HEK293T (cell line): Measurements from ENCODE around the gene SLC41A3.

ENCODE experiments used
- FOXK2 ChIP-seq: fragments of 450-650 bp; IDR thresholded peaks from 2 replicates; pipeline ENCODE4 v1.6.1; 2016; ENCODE audit warnings: mild to moderate bottlenecking
- FOXM1 ChIP-seq: fragments of 450-650 bp; IDR thresholded peaks from 2 replicates; pipeline ENCODE4 v1.6.1; 2017; ENCODE audit warnings: mild to moderate bottlenecking, borderline replicate concordance

DNA sequence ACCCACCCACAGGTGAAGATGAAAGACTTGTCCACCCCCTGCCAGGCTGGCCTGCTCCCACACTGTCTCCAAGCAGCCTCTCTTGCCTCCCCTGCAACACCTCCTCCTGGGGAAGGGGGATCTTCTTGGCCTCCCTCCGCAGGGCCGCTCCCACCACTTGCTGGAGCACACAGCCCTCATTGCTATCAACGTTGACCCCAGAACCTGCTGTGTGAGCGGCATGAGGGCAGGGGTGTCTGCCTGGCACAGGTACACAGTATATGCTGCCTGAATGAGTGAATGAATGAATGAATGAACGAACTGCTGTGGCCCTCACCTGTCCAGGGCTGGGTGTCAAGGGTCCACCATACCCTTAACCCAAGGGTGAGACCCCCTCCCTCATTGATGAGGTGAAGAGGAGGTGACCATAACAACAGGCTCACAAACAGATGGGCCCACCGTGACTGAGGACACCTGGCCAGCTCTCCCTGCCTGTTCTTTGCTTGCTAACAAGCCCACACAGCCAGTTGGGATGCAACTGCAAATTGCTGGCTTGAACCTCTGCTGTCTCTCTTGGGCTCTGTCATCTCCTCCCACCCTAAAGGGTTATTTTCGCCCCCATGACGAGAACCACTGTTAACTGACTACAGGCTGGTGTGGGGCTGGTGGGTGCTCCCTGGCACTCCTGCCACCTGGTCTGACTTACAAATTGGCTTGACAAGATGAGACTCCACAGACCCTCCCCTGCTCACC lies 22.5 kb downstream of the SLC41A3 start:
- no peak for TF ChIP-seq FOXM1
- TF ChIP-seq FOXK2, result no peak
